ENCODE data around the gene LAMB2. TPM values are rescaled to one million over a fixed set of nuclear protein-coding genes. Genes with fewer than 3 reads are reported as not detected.

Gene LAMB2
- polyA plus RNA-seq, 1 of the 3 experiments (the other 2 are of a cell fraction) = 332 TPM

- Histone ChIP-seq H2AFZ (ENCODE audit: low read depth) (no peak overlapping the region), H4K20me1 (ENCODE audit: insufficient read depth) (no peaks in the 10 kb centered on the region), H3K36me3 (replicated peaks in 1 of 2; ENCODE audit: control insufficient read depth in 1 of 2, insufficient read depth in 2 of 2, low read length in 1 of 2) (peaks cover 14 to 25% of the 10 kb centered on the region in 2 experiments), H3K9me2 (no peaks in the 10 kb centered on the region), H3K4me2 (no peak overlapping the region), H3K79me2 (ENCODE audit: insufficient read depth) (peaks cover 29% of the 10 kb centered on the region), H3K4me1 (ENCODE audit: control insufficient read depth in 1 of 2, insufficient read depth in 2 of 2, low read depth in 1 of 2, low read length in 1 of 2) (peaks cover 3 to 15% of the 10 kb centered on the region in 2 experiments; a peak in 3 of 4 replicates), H3F3A (replicated peaks; ENCODE audit: insufficient read depth) (peaks cover 7% of the 10 kb centered on the region), H3K9ac (no peak overlapping the region), H3K27ac (ENCODE audit: low read depth in 2 of 2, low read length in 1 of 2) (no peak overlapping the region), H3K27me3 (ENCODE audit: insufficient read depth) (no peaks in the 10 kb centered on the region), H3K4me3 (ENCODE audit: low read depth in 2 of 2, low read length in 1 of 2) (no peak overlapping the region), H3K9me3 (no peaks in the 10 kb centered on the region)
- CTCF ChIA-PET = interaction anchor here (2.0 kb wide), 1 partner anchor 9 kb away, joined by 9 read pairs; the partner anchor contains the start of gene KLHDC8B
- DNase-seq = no peak
- 98% methylated on average over 17 of the region's 21 CpGs for whole genome bisulfite sequencing (ENCODE audit: low lambda C conversion rate)
- POLR2A ChIA-PET = no interaction called here
- TF ChIP-seq USF1 (IDR thresholded peaks at IDR 0.05; ENCODE audit: borderline replicate concordance, low read depth) (no peak), TCF12 (IDR thresholded peaks at IDR 0.05) (no peak), RXRA (IDR thresholded peaks at IDR 0.05; ENCODE audit: borderline replicate concordance, low read depth) (no peak), YY1 (IDR thresholded peaks at IDR 0.05; ENCODE audit: low read depth) (no peak), SIN3A (IDR thresholded peaks at IDR 0.05; ENCODE audit: borderline replicate concordance, low read depth, low read length) (no peak), IRF3 (IDR thresholded peaks at IDR 0.05; ENCODE audit: low read depth, low read length) (no peak), MEF2A (IDR thresholded peaks at IDR 0.05; ENCODE audit: borderline replicate concordance, low read depth) (no peak)
- TF ChIP-seq, protein P1, sequence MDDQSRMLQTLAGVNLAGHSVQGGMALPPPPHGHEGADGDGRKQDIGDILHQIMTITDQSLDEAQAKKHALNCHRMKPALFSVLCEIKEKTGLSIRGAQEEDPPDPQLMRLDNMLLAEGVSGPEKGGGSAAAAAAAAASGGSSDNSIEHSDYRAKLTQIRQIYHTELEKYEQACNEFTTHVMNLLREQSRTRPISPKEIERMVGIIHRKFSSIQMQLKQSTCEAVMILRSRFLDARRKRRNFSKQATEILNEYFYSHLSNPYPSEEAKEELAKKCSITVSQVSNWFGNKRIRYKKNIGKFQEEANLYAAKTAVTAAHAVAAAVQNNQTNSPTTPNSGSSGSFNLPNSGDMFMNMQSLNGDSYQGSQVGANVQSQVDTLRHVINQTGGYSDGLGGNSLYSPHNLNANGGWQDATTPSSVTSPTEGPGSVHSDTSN (IDR thresholded peaks at IDR 0.05) = no peak
Observed at GRCh38 chr3:49162751-49163419, 30.0 kb upstream of the LAMB2 start.

DNA sequence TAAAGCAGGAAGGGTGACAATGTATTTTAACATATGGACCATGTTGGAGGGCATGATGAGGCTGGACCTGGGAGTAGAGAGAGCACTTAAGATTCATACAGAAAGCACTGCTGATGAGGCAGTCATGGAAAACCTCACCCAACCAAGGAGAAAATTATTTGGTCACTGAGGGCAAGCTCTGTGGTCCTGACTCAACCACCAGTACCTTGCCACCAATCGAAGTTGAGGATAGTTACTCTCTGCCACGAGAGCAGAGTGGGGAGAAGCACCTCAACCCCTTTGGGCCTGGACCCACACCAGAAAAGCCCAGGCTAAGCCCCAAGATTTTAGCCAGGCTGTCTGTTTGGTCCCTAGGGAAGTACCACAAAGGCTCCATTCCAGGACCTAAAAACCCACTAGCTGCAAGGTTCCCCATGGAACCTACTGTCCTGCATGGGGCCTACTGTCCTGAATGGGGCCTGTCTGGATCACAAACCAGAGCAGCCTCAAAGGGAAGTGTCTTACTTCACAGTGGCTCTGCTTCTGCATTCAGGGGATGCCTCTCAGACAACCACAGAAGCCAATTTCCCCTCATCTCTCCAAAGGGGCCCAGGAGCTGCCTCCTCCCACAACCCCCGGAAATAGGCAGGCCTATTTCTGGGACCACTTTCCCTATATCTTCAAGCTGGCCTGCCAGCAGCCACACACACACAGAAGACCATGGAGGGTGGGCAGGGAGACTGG lies 29.1 kb upstream of the LAMB2 start:
- TF ChIP-seq NRF1 (IDR thresholded peaks at IDR 0.05; ENCODE audit: low read depth, low read length) = no peak
- no peak for TF ChIP-seq TAF1 (IDR thresholded peaks at IDR 0.05; ENCODE audit: borderline replicate concordance, low read depth, low read length)
- no peak; the same call in 1 of the 2 replicates for TF ChIP-seq POLR2AphosphoS5 (IDR thresholded peaks at IDR 0.05; ENCODE audit: low read depth, low read length)
- no peak for TF ChIP-seq RFX5 (IDR thresholded peaks at IDR 0.05; ENCODE audit: low read length)
- TF ChIP-seq, protein P2, sequence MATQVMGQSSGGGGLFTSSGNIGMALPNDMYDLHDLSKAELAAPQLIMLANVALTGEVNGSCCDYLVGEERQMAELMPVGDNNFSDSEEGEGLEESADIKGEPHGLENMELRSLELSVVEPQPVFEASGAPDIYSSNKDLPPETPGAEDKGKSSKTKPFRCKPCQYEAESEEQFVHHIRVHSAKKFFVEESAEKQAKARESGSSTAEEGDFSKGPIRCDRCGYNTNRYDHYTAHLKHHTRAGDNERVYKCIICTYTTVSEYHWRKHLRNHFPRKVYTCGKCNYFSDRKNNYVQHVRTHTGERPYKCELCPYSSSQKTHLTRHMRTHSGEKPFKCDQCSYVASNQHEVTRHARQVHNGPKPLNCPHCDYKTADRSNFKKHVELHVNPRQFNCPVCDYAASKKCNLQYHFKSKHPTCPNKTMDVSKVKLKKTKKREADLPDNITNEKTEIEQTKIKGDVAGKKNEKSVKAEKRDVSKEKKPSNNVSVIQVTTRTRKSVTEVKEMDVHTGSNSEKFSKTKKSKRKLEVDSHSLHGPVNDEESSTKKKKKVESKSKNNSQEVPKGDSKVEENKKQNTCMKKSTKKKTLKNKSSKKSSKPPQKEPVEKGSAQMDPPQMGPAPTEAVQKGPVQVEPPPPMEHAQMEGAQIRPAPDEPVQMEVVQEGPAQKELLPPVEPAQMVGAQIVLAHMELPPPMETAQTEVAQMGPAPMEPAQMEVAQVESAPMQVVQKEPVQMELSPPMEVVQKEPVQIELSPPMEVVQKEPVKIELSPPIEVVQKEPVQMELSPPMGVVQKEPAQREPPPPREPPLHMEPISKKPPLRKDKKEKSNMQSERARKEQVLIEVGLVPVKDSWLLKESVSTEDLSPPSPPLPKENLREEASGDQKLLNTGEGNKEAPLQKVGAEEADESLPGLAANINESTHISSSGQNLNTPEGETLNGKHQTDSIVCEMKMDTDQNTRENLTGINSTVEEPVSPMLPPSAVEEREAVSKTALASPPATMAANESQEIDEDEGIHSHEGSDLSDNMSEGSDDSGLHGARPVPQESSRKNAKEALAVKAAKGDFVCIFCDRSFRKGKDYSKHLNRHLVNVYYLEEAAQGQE (IDR thresholded peaks at IDR 0.05; ENCODE audit: low read depth, low read length) = no peak
- no peak for TF ChIP-seq USF2 (IDR thresholded peaks at IDR 0.05; ENCODE audit: borderline replicate concordance, low read depth, low read length)
- Histone ChIP-seq H3K79me2 (ENCODE audit: insufficient read depth) (peaks cover 29% of the 10 kb centered on the region), H3F3A (replicated peaks; ENCODE audit: insufficient read depth) (peaks cover 7% of the 10 kb centered on the region), H3K4me1 (ENCODE audit: control insufficient read depth in 1 of 2, insufficient read depth in 2 of 2, low read depth in 1 of 2, low read length in 1 of 2) (peaks cover 3 to 15% of the 10 kb centered on the region in 2 experiments; a peak in 3 of 4 replicates), H2AFZ (ENCODE audit: low read depth) (no peak overlapping the region), H3K4me2 (no peak overlapping the region), H3K4me3 (ENCODE audit: low read depth in 2 of 2, low read length in 1 of 2) (no peak overlapping the region), H3K27me3 (ENCODE audit: insufficient read depth) (no peaks in the 10 kb centered on the region), H3K27ac (ENCODE audit: low read depth in 2 of 2, low read length in 1 of 2) (no peak overlapping the region), H3K9me3 (no peaks in the 10 kb centered on the region), H4K20me1 (ENCODE audit: insufficient read depth) (no peaks in the 10 kb centered on the region), H3K9me2 (no peaks in the 10 kb centered on the region), H3K36me3 (replicated peaks in 1 of 2; ENCODE audit: control insufficient read depth in 1 of 2, insufficient read depth in 2 of 2, low read length in 1 of 2) (peaks cover 14 to 25% of the 10 kb centered on the region in 2 experiments), H3K9ac (no peak overlapping the region)
- POLR2A ChIA-PET = interaction anchor here (1.0 kb wide), 1 partner anchor 177 kb away, joined by 3 read pairs; no protein-coding TSS in a partner anchor
- no peak for DNase-seq
- WGBS (ENCODE audit: low lambda C conversion rate) = 95% methylated on average over 3 of the region's 3 CpGs
- CTCF ChIA-PET = interaction anchor here (2.0 kb wide), 1 partner anchor 9 kb away, joined by 9 read pairs; the partner anchor contains the start of gene KLHDC8B
